SU-DHL-6 (cell line): ENCODE results near the gene P4HB.

Experiments used
- H2AFZ ChIP-seq: fragments of 200-600 bp; sonication (generic); 2 replicates; pipeline ENCODE4 v1.6.1; 2014; ENCODE audit warnings: low read depth, mild to moderate bottlenecking, moderate library complexity, mixed read lengths, antibody characterized with exemption, low read length; ENCODE audit not compliant: severe bottlenecking
- H3F3A ChIP-seq: fragments of 200-600 bp; shearing (Covaris generic); 2 replicates; pipeline ENCODE4 v1.6.0; 2016; ENCODE audit warnings: antibody characterized with exemption, mild to moderate bottlenecking; ENCODE audit not compliant: insufficient read depth
- H3K27ac ChIP-seq: fragments of 200-600 bp; sonication (generic); 2 replicates; pipeline ENCODE4 v1.5.1; 2016; ENCODE audit warnings: low read depth, mild to moderate bottlenecking, low read length, moderate library complexity, mixed read lengths
- H3K27me3 ChIP-seq: fragments of 200-600 bp; sonication (generic), shearing (Covaris generic); 2 replicates; pipeline ENCODE4 v1.6.0; 2014; ENCODE audit warnings: mild to moderate bottlenecking, low read length
- H3K36me3 ChIP-seq: fragments of 200-600 bp; sonication (generic); 2 replicates; pipeline ENCODE4 v1.6.1; 2014; ENCODE audit warnings: mild to moderate bottlenecking, low read length, mixed read lengths
- H3K4me2 ChIP-seq: fragments of 300-600, 200-600 bp; shearing (Covaris generic), sonication (generic); 2 replicates; pipeline ENCODE4 v1.6.0; 2014; ENCODE audit warnings: low read length, low read depth, mild to moderate bottlenecking; ENCODE audit not compliant: poor library complexity, severe bottlenecking
- H3K4me3 ChIP-seq: fragments of 200-600 bp; sonication (generic); 2 replicates; pipeline ENCODE4 v1.5.1; 2014; ENCODE audit warnings: antibody characterized with exemption, low read length, mild to moderate bottlenecking, mixed read lengths; ENCODE audit not compliant: insufficient read depth, poor library complexity, severe bottlenecking
- H3K79me2 ChIP-seq: fragments of 200-600 bp; sonication (generic); 2 replicates; pipeline ENCODE4 v1.6.1; 2014; ENCODE audit warnings: mild to moderate bottlenecking, low read length, moderate library complexity; ENCODE audit not compliant: insufficient read depth
- H3K9ac ChIP-seq: fragments of 200-600 bp; sonication (generic); 2 replicates; pipeline ENCODE4 v1.7.0; 2014; ENCODE audit warnings: mild to moderate bottlenecking, low read length
- H3K9me2 ChIP-seq: fragments of 200-600 bp; sonication (generic); replicated peaks from 2 replicates; pipeline ENCODE4 v1.6.1; 2014; ENCODE audit warnings: low read length; ENCODE audit not compliant: insufficient read depth
- H3K9me3 ChIP-seq: fragments of 200-600 bp; sonication (generic); 2 replicates; pipeline ENCODE4 v1.6.1; 2014; ENCODE audit warnings: low read length, mixed read lengths; ENCODE audit not compliant: insufficient read depth
- H4K20me1 ChIP-seq: fragments of 200-600 bp; sonication (generic); 2 replicates; pipeline ENCODE4 v1.6.1; 2014; ENCODE audit warnings: low read depth, mild to moderate bottlenecking, antibody characterized with exemption, low read length, moderate library complexity, mixed read lengths
- EZH2phosphoT487 ChIP-seq: fragments of 200-600 bp; sonication (generic), shearing (Covaris generic); conservative IDR thresholded peaks from 2 replicates; pipeline ENCODE4 v1.6.1; 2018; ENCODE audit warnings: mild to moderate bottlenecking, antibody characterized with exemption, low read length, moderate library complexity, mixed read lengths
- TF ChIP-seq, protein P1 (sequence below): fragments of 200-600 bp; sonication (generic); IDR thresholded peaks from one replicate; pipeline ENCODE4 v1.5.1; 2017; ENCODE audit warnings: antibody characterized with exemption, mild to moderate bottlenecking, low read length, moderate library complexity; ENCODE audit not compliant: insufficient read depth, poor library complexity, severe bottlenecking

Gene P4HB

DNA sequence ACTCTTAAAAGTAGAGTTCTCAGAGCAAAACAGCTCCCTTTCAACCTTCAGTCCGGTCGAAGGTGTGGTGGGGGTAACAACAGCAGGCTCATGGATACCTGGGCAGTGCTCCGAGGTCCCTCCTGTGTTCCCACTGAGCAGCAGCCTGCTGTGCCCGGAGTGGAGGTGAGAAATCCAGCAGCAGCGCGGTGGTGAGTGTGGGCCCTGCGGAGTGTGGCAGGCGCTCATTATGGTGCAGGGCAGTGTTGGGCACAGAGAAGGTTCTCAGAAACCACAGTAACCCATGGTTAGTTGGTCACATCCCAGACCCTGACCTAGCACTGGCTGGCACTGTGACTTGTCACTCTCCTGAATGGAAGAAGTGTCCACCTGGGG, 5.0 kb upstream of the P4HB start:
- Histone ChIP-seq H2AFZ (no peak overlapping the region), H3K4me3 (no peak overlapping the region), H3K79me2 (peaks cover 32% of the 10 kb centered on the region), H3K9me3 (no peaks in the 10 kb centered on the region), H3K9me2 (no peaks in the 10 kb centered on the region), H3F3A (peaks cover 41% of the 10 kb centered on the region), H4K20me1 (no peaks in the 10 kb centered on the region; the same call in 1 of the 2 replicates), H3K4me2 (no peak overlapping the region), H3K36me3 (0 out of 2 replicates have a peak, but pooled peaks cover 4% of the 10 kb centered on the region), H3K27me3 (no peaks in the 10 kb centered on the region), H3K9ac (no peak overlapping the region), H3K27ac (no peak overlapping the region)
- no peak for TF ChIP-seq EZH2phosphoT487
- TF ChIP-seq, protein P1, sequence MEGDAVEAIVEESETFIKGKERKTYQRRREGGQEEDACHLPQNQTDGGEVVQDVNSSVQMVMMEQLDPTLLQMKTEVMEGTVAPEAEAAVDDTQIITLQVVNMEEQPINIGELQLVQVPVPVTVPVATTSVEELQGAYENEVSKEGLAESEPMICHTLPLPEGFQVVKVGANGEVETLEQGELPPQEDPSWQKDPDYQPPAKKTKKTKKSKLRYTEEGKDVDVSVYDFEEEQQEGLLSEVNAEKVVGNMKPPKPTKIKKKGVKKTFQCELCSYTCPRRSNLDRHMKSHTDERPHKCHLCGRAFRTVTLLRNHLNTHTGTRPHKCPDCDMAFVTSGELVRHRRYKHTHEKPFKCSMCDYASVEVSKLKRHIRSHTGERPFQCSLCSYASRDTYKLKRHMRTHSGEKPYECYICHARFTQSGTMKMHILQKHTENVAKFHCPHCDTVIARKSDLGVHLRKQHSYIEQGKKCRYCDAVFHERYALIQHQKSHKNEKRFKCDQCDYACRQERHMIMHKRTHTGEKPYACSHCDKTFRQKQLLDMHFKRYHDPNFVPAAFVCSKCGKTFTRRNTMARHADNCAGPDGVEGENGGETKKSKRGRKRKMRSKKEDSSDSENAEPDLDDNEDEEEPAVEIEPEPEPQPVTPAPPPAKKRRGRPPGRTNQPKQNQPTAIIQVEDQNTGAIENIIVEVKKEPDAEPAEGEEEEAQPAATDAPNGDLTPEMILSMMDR, result no peak

GRCh38 chr17:81863833-81864768, 3.8 kb upstream of the P4HB start:
- Histone ChIP-seq H3K4me3 (no peak overlapping the region), H3K4me2 (no peak overlapping the region), H4K20me1 (no peaks in the 10 kb centered on the region; the same call in 1 of the 2 replicates), H3F3A (peaks cover 32% of the 10 kb centered on the region), H3K9ac (no peak overlapping the region), H3K27ac (no peak overlapping the region), H3K36me3 (0 out of 2 replicates have a peak, but pooled peaks cover 4% of the 10 kb centered on the region), H3K9me2 (no peaks in the 10 kb centered on the region), H3K9me3 (no peaks in the 10 kb centered on the region), H3K27me3 (no peaks in the 10 kb centered on the region), H3K79me2 (peaks cover 36% of the 10 kb centered on the region), H2AFZ (no peak overlapping the region)
- no peak for TF ChIP-seq EZH2phosphoT487
- TF ChIP-seq, protein P1, result no peak

DNA sequence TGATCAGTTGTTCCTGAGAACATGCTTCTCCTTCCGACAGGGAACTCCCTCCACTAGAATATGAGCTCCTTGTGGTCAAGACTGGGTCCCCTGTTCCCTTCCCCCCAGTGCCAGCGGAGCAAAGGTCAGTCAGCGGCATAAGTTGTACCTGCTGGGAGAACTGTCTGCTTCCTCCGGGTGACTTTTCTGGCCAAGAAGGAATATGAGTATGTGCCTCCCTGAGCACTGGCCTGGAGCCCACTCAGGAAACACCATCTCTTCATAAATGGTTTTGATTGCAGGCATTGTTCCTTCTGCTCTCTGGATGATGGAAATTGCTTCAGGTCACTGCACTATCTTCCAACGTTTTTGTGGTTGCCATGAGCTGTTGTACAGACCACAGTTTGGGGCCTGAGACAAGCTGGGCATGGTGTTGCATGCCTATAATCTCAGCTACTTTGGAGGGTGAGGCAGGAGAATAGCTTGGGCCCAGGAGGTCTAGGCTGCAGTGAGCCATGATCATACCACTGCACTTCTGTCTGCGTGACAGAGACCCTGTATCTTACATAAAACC, 2.9 kb upstream of the P4HB start:
- Histone ChIP-seq H3K4me2 (no peak overlapping the region), H3K27ac (no peak overlapping the region), H3K9ac (no peak overlapping the region), H3F3A (peaks cover 28% of the 10 kb centered on the region), H3K9me3 (no peaks in the 10 kb centered on the region), H3K36me3 (no peaks in the 10 kb centered on the region; the same call in 1 of the 2 replicates), H4K20me1 (no peaks in the 10 kb centered on the region), H3K4me3 (no peak overlapping the region), H3K79me2 (peaks cover 45% of the 10 kb centered on the region), H3K9me2 (no peaks in the 10 kb centered on the region), H2AFZ (no peak overlapping the region), H3K27me3 (no peaks in the 10 kb centered on the region)
- TF ChIP-seq, protein P1, result no peak
- no peak for TF ChIP-seq EZH2phosphoT487
